ENCODE results near the gene PCDHA11. TPM values are rescaled to one million over a fixed set of nuclear protein-coding genes. Genes with fewer than 3 reads are reported as not detected.
"Not testable (repeated sequence)": the region's sequence is repeated elsewhere in the genome, so short reads cannot be mapped to it uniquely, and the experiment has no call there.

PCDHA11 gene, protein sequence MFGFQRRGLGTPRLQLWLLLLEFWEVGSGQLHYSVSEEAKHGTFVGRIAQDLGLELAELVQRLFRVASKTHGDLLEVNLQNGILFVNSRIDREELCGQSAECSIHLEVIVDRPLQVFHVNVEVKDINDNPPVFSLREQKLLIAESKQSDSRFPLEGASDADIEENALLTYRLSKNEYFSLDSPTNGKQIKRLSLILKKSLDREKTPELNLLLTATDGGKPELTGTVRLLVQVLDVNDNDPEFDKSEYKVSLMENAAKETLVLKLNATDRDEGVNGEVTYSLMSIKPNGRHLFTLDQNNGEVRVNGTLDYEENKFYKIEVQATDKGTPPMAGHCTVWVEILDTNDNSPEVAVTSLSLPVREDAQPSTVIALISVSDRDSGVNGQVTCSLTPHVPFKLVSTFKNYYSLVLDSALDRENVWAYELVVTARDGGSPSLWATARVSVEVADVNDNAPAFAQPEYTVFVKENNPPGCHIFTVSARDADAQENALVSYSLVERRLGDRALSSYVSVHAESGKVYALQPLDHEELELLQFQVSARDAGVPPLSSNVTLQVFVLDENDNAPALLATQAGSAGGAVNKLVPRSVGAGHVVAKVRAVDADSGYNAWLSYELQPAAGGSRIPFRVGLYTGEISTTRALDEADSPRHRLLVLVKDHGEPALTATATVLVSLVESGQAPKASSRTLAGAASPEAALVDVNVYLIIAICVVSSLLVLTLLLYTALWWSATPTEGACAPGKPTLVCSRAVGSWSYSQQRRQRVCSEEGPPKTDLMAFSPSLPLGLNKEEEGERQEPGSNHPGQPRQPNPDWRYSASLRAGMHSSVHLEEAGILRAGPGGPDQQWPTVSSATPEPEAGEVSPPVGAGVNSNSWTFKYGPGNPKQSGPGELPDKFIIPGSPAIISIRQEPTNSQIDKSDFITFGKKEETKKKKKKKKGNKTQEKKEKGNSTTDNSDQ
- under 1 TPM in 4 of 6 experiments, not detected in 2; 0.07 to 0.14 (median 0.11) TPM for total RNA-seq (2021; fragmentation: NEBNext Ultra II Directional; extraction: Animal tissue kit (Norgen Biotek cat#: 25700))
- long read RNA-seq = 0 reads

DNA sequence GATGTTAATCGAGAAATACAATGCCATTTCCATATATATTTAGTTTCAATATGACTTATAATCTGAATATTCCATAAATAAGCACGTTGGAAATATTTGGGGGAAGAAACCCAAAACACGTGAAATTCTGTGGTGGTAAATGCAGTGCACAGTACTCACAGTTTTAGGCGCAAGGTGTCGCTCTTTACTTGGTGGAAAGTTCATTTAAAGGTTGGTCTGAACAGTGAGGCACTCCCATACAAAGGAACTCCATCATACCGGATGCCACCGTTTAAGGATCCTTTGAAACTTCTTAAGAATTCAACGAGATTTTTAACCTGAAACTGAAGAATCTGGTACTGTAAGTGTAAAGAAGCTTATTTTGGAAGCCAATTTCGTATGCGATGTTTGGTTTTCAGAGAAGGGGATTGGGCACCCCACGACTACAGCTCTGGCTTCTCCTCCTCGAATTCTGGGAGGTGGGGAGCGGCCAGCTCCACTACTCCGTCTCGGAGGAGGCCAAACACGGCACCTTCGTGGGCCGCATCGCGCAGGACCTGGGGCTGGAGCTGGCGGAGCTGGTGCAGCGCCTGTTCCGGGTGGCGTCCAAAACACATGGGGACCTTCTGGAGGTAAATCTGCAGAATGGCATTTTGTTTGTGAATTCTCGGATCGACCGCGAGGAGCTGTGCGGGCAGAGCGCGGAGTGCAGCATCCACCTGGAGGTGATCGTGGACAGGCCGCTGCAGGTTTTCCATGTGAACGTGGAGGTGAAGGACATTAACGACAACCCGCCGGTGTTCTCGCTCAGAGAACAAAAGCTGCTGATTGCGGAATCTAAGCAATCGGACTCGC lies at the start of gene PCDHA11:
Gene PCDHA11, plus strand, starts transcription at position 237 of the 834 bp plus-strand sequence. Its CDS starts 147 bp downstream, at position 384.
- TF ChIP-seq, protein P1, sequence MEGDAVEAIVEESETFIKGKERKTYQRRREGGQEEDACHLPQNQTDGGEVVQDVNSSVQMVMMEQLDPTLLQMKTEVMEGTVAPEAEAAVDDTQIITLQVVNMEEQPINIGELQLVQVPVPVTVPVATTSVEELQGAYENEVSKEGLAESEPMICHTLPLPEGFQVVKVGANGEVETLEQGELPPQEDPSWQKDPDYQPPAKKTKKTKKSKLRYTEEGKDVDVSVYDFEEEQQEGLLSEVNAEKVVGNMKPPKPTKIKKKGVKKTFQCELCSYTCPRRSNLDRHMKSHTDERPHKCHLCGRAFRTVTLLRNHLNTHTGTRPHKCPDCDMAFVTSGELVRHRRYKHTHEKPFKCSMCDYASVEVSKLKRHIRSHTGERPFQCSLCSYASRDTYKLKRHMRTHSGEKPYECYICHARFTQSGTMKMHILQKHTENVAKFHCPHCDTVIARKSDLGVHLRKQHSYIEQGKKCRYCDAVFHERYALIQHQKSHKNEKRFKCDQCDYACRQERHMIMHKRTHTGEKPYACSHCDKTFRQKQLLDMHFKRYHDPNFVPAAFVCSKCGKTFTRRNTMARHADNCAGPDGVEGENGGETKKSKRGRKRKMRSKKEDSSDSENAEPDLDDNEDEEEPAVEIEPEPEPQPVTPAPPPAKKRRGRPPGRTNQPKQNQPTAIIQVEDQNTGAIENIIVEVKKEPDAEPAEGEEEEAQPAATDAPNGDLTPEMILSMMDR (IDR thresholded peaks at IDR 0.05) = no peak
- peak within 1 kb of the TSS; percentile 46; the same call in 1 of the 2 replicates for H3K4me3 Mint-ChIP-seq
- H3K27ac Mint-ChIP-seq = no peak within 1 kb of the TSS
- H3K4me1 Mint-ChIP-seq (ENCODE audit: low read depth) = no peaks in the 10 kb centered on the region
- DNase-seq = no peak
- no peaks in the 10 kb centered on the region for H3K27me3 Mint-ChIP-seq (ENCODE audit: insufficient read depth)
- H3K36me3 Mint-ChIP-seq (ENCODE audit: low read depth) = peaks cover 5% of the 10 kb centered on the region; the same call in 1 of the 2 replicates
- peaks cover 13% of the 10 kb centered on the region for H3K9me3 Mint-ChIP-seq

DNA sequence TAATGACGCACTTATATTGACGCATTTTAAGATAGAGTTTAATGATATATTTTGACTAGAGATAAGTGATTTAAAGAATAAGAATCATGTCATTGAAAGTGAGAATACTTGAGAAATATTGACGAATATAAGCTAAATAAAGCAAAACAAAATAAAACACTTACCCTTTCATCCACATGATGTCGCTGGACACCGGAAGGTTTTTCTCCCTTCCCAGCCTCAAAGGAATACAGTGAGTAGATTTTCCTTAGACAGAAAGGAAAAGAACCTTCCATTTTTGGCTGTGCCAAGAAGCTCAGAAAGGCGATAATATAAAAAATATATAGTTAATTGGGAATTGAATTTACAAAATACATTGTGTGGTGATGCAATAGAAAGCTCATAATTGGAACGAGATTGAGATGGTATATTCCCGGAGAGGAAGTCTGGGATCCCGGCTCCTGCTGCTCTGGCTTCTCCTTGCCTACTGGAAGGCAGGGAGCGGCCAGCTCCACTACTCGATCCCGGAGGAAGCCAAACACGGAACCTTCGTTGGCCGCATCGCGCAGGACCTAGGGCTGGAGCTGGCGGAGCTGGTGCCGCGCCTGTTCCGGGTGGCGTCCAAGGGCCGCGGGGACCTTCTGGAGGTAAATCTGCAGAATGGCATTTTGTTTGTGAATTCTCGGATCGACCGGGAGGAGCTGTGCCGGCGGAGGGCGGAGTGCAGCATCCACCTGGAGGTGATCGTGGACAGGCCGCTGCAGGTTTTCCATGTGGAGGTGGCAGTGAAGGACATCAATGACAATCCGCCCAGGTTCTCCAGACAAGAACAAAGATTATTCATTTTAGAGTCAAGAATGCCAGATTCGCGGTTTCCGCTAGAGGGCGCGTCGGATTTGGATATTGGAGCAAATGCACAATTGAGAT lies 47.1 kb upstream of the PCDHA11 start, which contains the start of gene PCDHA5:
Gene PCDHA5, plus strand, starts transcription at position 239 of the 906 bp plus-strand sequence.
- Mint-ChIP-seq H3K27me3 (ENCODE audit: insufficient read depth) (peaks cover 1% of the 10 kb centered on the region; the same call in 1 of the 2 replicates), H3K4me3 (no peak within 1 kb of the TSS), H3K9me3 (peaks cover 12% of the 10 kb centered on the region), H3K36me3 (ENCODE audit: low read depth) (peaks cover 7% of the 10 kb centered on the region; the same call in 1 of the 2 replicates), H3K27ac (no peak within 1 kb of the TSS), H3K4me1 (ENCODE audit: low read depth) (no peaks in the 10 kb centered on the region)
- TF ChIP-seq, protein P1 (IDR thresholded peaks at IDR 0.05) = peak; percentile 72
- DNase-seq = no peak

- Mint-ChIP-seq H3K36me3 (ENCODE audit: low read depth) (peaks cover 7% of the 10 kb centered on the region; the same call in 1 of the 2 replicates), H3K9me3 (peaks cover 9% of the 10 kb centered on the region), H3K27me3 (ENCODE audit: insufficient read depth) (no peaks in the 10 kb centered on the region), H3K4me3 (no peak overlapping the region), H3K4me1 (ENCODE audit: low read depth) (no peaks in the 10 kb centered on the region), H3K27ac (no peak overlapping the region)
- TF ChIP-seq, protein P1 (IDR thresholded peaks at IDR 0.05) = peak; percentile 5; the same call in 1 of the 2 replicates
- no peak for DNase-seq
These were observed 46.5 kb upstream of the PCDHA11 start for GRCh38 chr5:140822281-140822629.

DNA sequence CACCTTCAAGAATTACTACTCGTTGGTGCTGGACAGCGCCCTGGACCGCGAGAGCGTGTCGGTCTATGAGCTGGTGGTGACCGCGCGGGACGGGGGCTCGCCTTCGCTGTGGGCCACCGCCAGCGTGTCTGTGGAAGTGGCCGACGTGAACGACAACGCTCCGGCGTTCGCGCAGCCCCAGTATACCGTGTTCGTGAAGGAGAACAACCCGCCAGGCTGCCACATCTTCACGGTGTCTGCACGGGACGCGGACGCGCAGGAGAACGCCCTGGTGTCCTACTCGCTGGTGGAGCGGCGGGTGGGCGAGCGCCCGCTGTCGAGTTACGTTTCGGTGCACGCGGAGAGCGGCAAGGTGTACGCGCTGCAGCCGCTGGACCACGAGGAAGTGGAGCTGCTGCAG lies 45.8 kb upstream of the PCDHA11 start:
- not testable (repeated sequence) for H3K4me3 Mint-ChIP-seq; H3K36me3 Mint-ChIP-seq (ENCODE audit: low read depth); H3K27me3 Mint-ChIP-seq (ENCODE audit: insufficient read depth); H3K4me1 Mint-ChIP-seq (ENCODE audit: low read depth); H3K27ac Mint-ChIP-seq; DNase-seq
- H3K9me3 Mint-ChIP-seq = peaks cover 13% of the 10 kb centered on the region

GRCh38 chr5:140823475-140823874 lies 45.3 kb upstream of the PCDHA11 start:
- peaks cover 9% of the 10 kb centered on the region for H3K36me3 Mint-ChIP-seq (ENCODE audit: low read depth)
- H3K4me1 Mint-ChIP-seq (ENCODE audit: low read depth) = no peaks in the 10 kb centered on the region
- H3K4me3 Mint-ChIP-seq = no peak overlapping the region
- no peak for DNase-seq
- no peaks in the 10 kb centered on the region for H3K27me3 Mint-ChIP-seq (ENCODE audit: insufficient read depth)
- TF ChIP-seq, protein P1 (IDR thresholded peaks at IDR 0.05) = no peak
- peaks cover 18% of the 10 kb centered on the region for H3K9me3 Mint-ChIP-seq
- H3K27ac Mint-ChIP-seq = no peak overlapping the region

All from HFFc6 (cell line).